ENCODE measurements around the gene NAV1. TPM values are rescaled to one million over a fixed set of nuclear protein-coding genes. Genes with fewer than 3 reads are reported as not detected.

Gene NAV1
- total and polyA plus RNA-seq, 9 of the 15 experiments (the other 6 are each of a cell fraction or from before 2014, with no cell fraction given): 0.91 to 16.8 (median 3.2) TPM

DNA sequence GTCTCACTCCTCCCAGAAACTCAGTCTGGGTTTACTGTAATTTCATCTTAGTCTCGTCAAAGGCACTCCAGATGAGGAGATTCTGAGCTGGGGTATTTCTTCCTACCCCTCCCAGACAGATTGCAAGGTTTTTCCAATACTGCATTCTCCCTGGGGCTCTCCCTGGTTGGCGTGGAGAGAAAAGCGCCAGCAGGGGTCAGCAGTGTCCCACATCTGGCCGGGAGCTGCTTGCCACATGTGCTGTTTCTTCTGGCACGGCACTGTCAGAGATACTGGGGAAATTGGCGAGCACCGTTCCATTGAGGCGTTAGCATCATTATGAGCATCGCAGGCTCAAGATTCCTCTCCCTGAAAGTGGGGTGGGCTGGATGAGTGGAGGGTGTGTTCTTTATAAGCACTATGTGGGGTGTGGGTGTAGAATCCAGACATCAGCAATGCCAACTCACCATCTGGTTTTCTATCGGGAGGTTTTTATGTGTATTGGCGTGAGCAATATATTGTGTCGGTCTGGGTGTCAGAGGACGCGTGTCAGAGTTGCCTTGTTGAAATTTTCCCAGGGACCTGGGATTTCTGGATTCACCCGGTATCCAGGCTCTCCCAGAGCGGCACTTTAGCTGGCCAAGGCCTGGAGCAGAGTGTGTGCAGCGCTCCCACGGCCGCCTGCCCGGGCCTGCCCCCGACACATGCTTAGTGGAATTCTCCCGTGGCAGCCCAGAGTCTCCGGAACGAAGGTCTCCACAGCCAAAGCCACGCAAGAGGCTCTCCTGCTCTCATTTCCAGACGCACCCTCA lies 8.0 kb upstream of the NAV1 start (continued):
- no peak for TF ChIP-seq ZBTB26 (CRISPR knock-in tag; IDR thresholded peaks at IDR 0.05)
- TF ChIP-seq, protein P1, sequence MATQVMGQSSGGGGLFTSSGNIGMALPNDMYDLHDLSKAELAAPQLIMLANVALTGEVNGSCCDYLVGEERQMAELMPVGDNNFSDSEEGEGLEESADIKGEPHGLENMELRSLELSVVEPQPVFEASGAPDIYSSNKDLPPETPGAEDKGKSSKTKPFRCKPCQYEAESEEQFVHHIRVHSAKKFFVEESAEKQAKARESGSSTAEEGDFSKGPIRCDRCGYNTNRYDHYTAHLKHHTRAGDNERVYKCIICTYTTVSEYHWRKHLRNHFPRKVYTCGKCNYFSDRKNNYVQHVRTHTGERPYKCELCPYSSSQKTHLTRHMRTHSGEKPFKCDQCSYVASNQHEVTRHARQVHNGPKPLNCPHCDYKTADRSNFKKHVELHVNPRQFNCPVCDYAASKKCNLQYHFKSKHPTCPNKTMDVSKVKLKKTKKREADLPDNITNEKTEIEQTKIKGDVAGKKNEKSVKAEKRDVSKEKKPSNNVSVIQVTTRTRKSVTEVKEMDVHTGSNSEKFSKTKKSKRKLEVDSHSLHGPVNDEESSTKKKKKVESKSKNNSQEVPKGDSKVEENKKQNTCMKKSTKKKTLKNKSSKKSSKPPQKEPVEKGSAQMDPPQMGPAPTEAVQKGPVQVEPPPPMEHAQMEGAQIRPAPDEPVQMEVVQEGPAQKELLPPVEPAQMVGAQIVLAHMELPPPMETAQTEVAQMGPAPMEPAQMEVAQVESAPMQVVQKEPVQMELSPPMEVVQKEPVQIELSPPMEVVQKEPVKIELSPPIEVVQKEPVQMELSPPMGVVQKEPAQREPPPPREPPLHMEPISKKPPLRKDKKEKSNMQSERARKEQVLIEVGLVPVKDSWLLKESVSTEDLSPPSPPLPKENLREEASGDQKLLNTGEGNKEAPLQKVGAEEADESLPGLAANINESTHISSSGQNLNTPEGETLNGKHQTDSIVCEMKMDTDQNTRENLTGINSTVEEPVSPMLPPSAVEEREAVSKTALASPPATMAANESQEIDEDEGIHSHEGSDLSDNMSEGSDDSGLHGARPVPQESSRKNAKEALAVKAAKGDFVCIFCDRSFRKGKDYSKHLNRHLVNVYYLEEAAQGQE (IDR thresholded peaks at IDR 0.05; ENCODE audit: borderline replicate concordance): peak; percentile 89
- TF ChIP-seq, protein P1 (CRISPR knock-in tag; IDR thresholded peaks at IDR 0.05; ENCODE audit: low read depth): no peak
- TF ChIP-seq MAZ (CRISPR knock-in tag; conservative IDR thresholded peaks at IDR 0.05 in 1 of 2, IDR thresholded peaks at IDR 0.05 in 1 of 2): no peak; a peak in 1 of 4 replicates
- no peak for TF ChIP-seq E2F8 (IDR thresholded peaks at IDR 0.05; ENCODE audit: low read depth, partially characterized antibody)
- no peak for TF ChIP-seq FIP1L1 (IDR thresholded peaks at IDR 0.05; ENCODE audit: low read depth, low read length, poor library complexity, severe bottlenecking)
- TF ChIP-seq HCFC1 (IDR thresholded peaks at IDR 0.05; ENCODE audit: low read depth, low read length): peak; percentile 28; the same call in 1 of the 2 replicates
- TF ChIP-seq ATF7 (IDR thresholded peaks at IDR 0.05): peak; percentile 34; the same call in 1 of the 2 replicates
- TF ChIP-seq KAT2B (IDR thresholded peaks at IDR 0.05; ENCODE audit: low read depth, low read length): no peak

Data from K562 (cell line).